Activated B cell treated with CpG ODN at 0.5 μM for 24 hours (primary cell): Measurements from ENCODE around the gene FEZ2. TPM values are rescaled to one million over a fixed set of nuclear protein-coding genes. Genes with fewer than 3 reads are reported as not detected.

Source experiments
- ATAC-seq: fragments of 200-7000 bp; cut with Tn5 transposase; one replicate; pipeline ENCODE4 v1.10.0; 2021; ENCODE audit warnings: low read depth, mild to moderate bottlenecking, moderate library complexity
- CTCF ChIA-PET: fragments of 350-600 bp; sonication (Branson Sonifier 250); formaldehyde crosslinking; loops from one replicate; lab custom pipeline; 2021; ENCODE audit warnings: antibody characterized with exemption; lab: Charles Lee
- POLR2A ChIA-PET: fragments of 350-600 bp; sonication (Branson Sonifier 250); formaldehyde crosslinking; loops from one replicate; lab custom pipeline; 2021; ENCODE audit warnings: antibody characterized with exemption; lab: Charles Lee
- DNase-seq: peaks from one replicate; pipeline ENCODE4 v3.0.0; 2022
- H3K27ac Mint-ChIP-seq: one replicate; pipeline ENCODE4 v1.8.0; 2020; ENCODE audit warnings: mixed read lengths
- H3K27me3 Mint-ChIP-seq: one replicate; pipeline ENCODE4 v1.8.0; 2021; ENCODE audit warnings: mixed read lengths
- H3K36me3 Mint-ChIP-seq: one replicate; pipeline ENCODE4 v1.8.0; 2021; ENCODE audit warnings: low read depth, mixed read lengths
- H3K4me1 Mint-ChIP-seq: one replicate; pipeline ENCODE4 v1.8.0; 2021; ENCODE audit warnings: mixed read lengths
- H3K4me3 Mint-ChIP-seq: one replicate; pipeline ENCODE4 v1.8.0; 2020; ENCODE audit warnings: mild to moderate bottlenecking, mixed read lengths
- H3K9me3 Mint-ChIP-seq: one replicate; pipeline ENCODE4 v1.8.0; 2020; ENCODE audit warnings: mixed read lengths
- CTCF ChIP-seq: fragments of 200-600 bp; IDR thresholded peaks from one replicate; pipeline ENCODE4 v1.8.0; 2022; ENCODE audit warnings: antibody characterized with exemption, mild to moderate bottlenecking
- intact Hi-C: fragments of 100-400 bp; cut with micrococcal nuclease; formaldehyde crosslinking; loops from one replicate; pipeline ENCODE4 v1.15.1; 2024
- total RNA-seq: library from RNA; stranded (reverse); gene quantifications from 2 replicates; pipeline ENCODE4 v1.2.3, GENCODE V29; 2022

The FEZ2 gene
- total RNA-seq, 1 donor from 2014 or later = 30.3 TPM

GRCh38 chr2:36574560-36574959, 23.4 kb downstream of the FEZ2 start:
- Mint-ChIP-seq H3K4me3 (no peak overlapping the region), H3K36me3 (peaks cover 83% of the 10 kb centered on the region), H3K27me3 (no peaks in the 10 kb centered on the region), H3K27ac (no peak overlapping the region), H3K9me3 (no peaks in the 10 kb centered on the region), H3K4me1 (peaks cover 2% of the 10 kb centered on the region)
- no peak for ATAC-seq
- no peak for TF ChIP-seq CTCF
- intact Hi-C loops = no loop called here
- CTCF ChIA-PET = no interaction called here
- DNase-seq = no peak
- POLR2A ChIA-PET = no interaction called here

GRCh38 chr2:36573165-36573564, 24.8 kb downstream of the FEZ2 start:
- ChIA-PET POLR2A (no interaction called here), CTCF (no interaction called here)
- no peak for TF ChIP-seq CTCF
- Mint-ChIP-seq H3K4me3 (no peak overlapping the region), H3K27ac (no peak overlapping the region), H3K4me1 (peaks cover 2% of the 10 kb centered on the region), H3K27me3 (no peaks in the 10 kb centered on the region), H3K36me3 (peaks cover 79% of the 10 kb centered on the region), H3K9me3 (no peaks in the 10 kb centered on the region)
- DNase-seq (no peak), ATAC-seq (no peak)
- intact Hi-C loops = no loop called here

GRCh38 chr2:36572719-36573059, 25.3 kb downstream of the FEZ2 start:
- Mint-ChIP-seq H3K27ac (no peak overlapping the region), H3K4me3 (no peak overlapping the region), H3K9me3 (no peaks in the 10 kb centered on the region), H3K4me1 (peaks cover 2% of the 10 kb centered on the region), H3K36me3 (peaks cover 76% of the 10 kb centered on the region), H3K27me3 (no peaks in the 10 kb centered on the region)
- CTCF ChIA-PET = no interaction called here
- TF ChIP-seq CTCF = no peak
- intact Hi-C loops = no loop called here
- DNase-seq = no peak
- POLR2A ChIA-PET = no interaction called here
- no peak for ATAC-seq

- ChIA-PET CTCF (no interaction called here), POLR2A (no interaction called here)
- intact Hi-C loops = no loop called here
- peaks cover 2% of the 10 kb centered on the region for H3K4me1 Mint-ChIP-seq
- DNase-seq (no peak), ATAC-seq (no peak)
- no peaks in the 10 kb centered on the region for H3K27me3 Mint-ChIP-seq
- no peak overlapping the region for H3K27ac Mint-ChIP-seq
- H3K36me3 Mint-ChIP-seq = peaks cover 75% of the 10 kb centered on the region
- no peak for TF ChIP-seq CTCF
- no peaks in the 10 kb centered on the region for H3K9me3 Mint-ChIP-seq
- no peak overlapping the region for H3K4me3 Mint-ChIP-seq
Measured at GRCh38 chr2:36572054-36572718, 25.8 kb downstream of the FEZ2 start.

GRCh38 chr2:36570416-36570815, 27.6 kb downstream of the FEZ2 start:
- POLR2A ChIA-PET = no interaction called here
- no peak for ATAC-seq
- Mint-ChIP-seq H3K27me3 (no peaks in the 10 kb centered on the region), H3K4me1 (peaks cover 2% of the 10 kb centered on the region), H3K27ac (no peak overlapping the region), H3K4me3 (no peak overlapping the region), H3K36me3 (peaks cover 72% of the 10 kb centered on the region), H3K9me3 (no peaks in the 10 kb centered on the region)
- no peak for TF ChIP-seq CTCF
- CTCF ChIA-PET = no interaction called here
- intact Hi-C loops = no loop called here
- DNase-seq = no peak
